SK-N-SH treated with all-trans-retinoic acid at 6 μM for 48 hours (cell line): ENCODE measurements around the gene MUL1.
A peak's percentile ranks its signal among the peaks of the same experiment; 100 is the strongest.

Experiments used
- ATAC-seq: fragments of 200-7000 bp; cut with Tn5 transposase; 3 replicates; pipeline ENCODE4 v1.9.1; 2020; ENCODE audit warnings: mild to moderate bottlenecking, moderate library complexity
- ARNTL ChIP-seq: fragments of 450-650 bp; formaldehyde crosslinking; IDR thresholded peaks from 2 replicates; pipeline ENCODE4 v1.5.0; 2020; ENCODE audit warnings: low read depth, mild to moderate bottlenecking, moderate library complexity, borderline replicate concordance
- BACH2 ChIP-seq: fragments of 250-450 bp; sonication (Bioruptor Pico); IDR thresholded peaks from 2 replicates; pipeline ENCODE4 v1.9.0; 2021; ENCODE audit warnings: mild to moderate bottlenecking, borderline replicate concordance
- CREB5 ChIP-seq: fragments of 250-450 bp; sonication (Bioruptor Pico); IDR thresholded peaks from 2 replicates; pipeline ENCODE4 v1.5.1; 2020; ENCODE audit warnings: low read depth, mild to moderate bottlenecking, moderate library complexity
- ESRRG ChIP-seq: fragments of 250-450 bp; sonication (Bioruptor Pico); IDR thresholded peaks from 2 replicates; pipeline ENCODE4 v1.6.1; 2021; ENCODE audit warnings: mild to moderate bottlenecking
- GLIS3 ChIP-seq: fragments of 250-450 bp; sonication (Bioruptor Pico); IDR thresholded peaks from 2 replicates; pipeline ENCODE4 v1.5.0; 2020; ENCODE audit warnings: mild to moderate bottlenecking, moderate library complexity
- OSR1 ChIP-seq: fragments of 250-450 bp; sonication (Bioruptor Pico); IDR thresholded peaks from 2 replicates; pipeline ENCODE4 v1.8.0; 2022; ENCODE audit warnings: moderate library complexity, mild to moderate bottlenecking, inconsistent platforms
- PATZ1 ChIP-seq: fragments of 250-450 bp; sonication (Bioruptor Pico); IDR thresholded peaks from 2 replicates; pipeline ENCODE4 v1.8.0; 2020; ENCODE audit warnings: mild to moderate bottlenecking, moderate library complexity, borderline replicate concordance
- POU6F1 ChIP-seq: fragments of 250-450 bp; sonication (Bioruptor Pico); IDR thresholded peaks from 2 replicates; pipeline ENCODE4 v1.8.0; 2021; ENCODE audit warnings: low read depth, mild to moderate bottlenecking, moderate library complexity, borderline replicate concordance
- SNAI2 ChIP-seq: fragments of 250-450 bp; sonication (Bioruptor Pico); IDR thresholded peaks from 2 replicates; pipeline ENCODE4 v1.5.0; 2020; ENCODE audit warnings: mild to moderate bottlenecking, moderate library complexity
- TCF4 ChIP-seq: fragments of 250-450 bp; sonication (Bioruptor Pico); IDR thresholded peaks from 2 replicates; pipeline ENCODE4 v1.8.0; 2021; ENCODE audit warnings: mild to moderate bottlenecking, moderate library complexity, borderline replicate concordance
- TOX ChIP-seq: fragments of 250-450 bp; sonication (Bioruptor Pico); IDR thresholded peaks from 2 replicates; pipeline ENCODE4 v1.8.0; 2021; ENCODE audit warnings: mild to moderate bottlenecking, moderate library complexity, borderline replicate concordance
- TSHZ2 ChIP-seq: fragments of 250-450 bp; sonication (Bioruptor Pico); IDR thresholded peaks from 2 replicates; pipeline ENCODE4 v1.5.0; 2020; ENCODE audit warnings: mild to moderate bottlenecking, moderate library complexity
- ZC3H10 ChIP-seq: fragments of 250-450 bp; sonication (Bioruptor Pico); IDR thresholded peaks from 2 replicates; pipeline ENCODE4 v1.5.1; 2021; ENCODE audit warnings: mild to moderate bottlenecking, moderate library complexity
- ZFP30 ChIP-seq: fragments of 450-650 bp; formaldehyde crosslinking; IDR thresholded peaks from 2 replicates; pipeline ENCODE4 v1.5.0; 2022; ENCODE audit warnings: mild to moderate bottlenecking, moderate library complexity
- ZNF565 ChIP-seq: fragments of 450-650 bp; formaldehyde crosslinking; conservative IDR thresholded peaks from 2 replicates; pipeline ENCODE4 v1.5.0; 2020; ENCODE audit warnings: low read depth, mild to moderate bottlenecking, moderate library complexity
- ZNF70 ChIP-seq: fragments of 450-650 bp; formaldehyde crosslinking; IDR thresholded peaks from 2 replicates; pipeline ENCODE4 v1.5.0; 2020; ENCODE audit warnings: mild to moderate bottlenecking, moderate library complexity
- ZNF8 ChIP-seq: fragments of 450-650 bp; formaldehyde crosslinking; IDR thresholded peaks from 2 replicates; pipeline ENCODE4 v1.5.0; 2020; ENCODE audit warnings: mild to moderate bottlenecking, moderate library complexity

Gene MUL1

GRCh38 chr1:20470194-20470593 lies 37.8 kb downstream of the MUL1 start:
- ATAC-seq: no peak
- TF ChIP-seq TSHZ2: peak; percentile 34; the same call in 1 of the 2 replicates
- no peak for TF ChIP-seq ZNF8 (CRISPR knock-in tag)
- TF ChIP-seq, all 23 proteins: peak for 1

- TF ChIP-seq SNAI2 (CRISPR knock-in tag) (no peak), OSR1 (no peak), ZFP30 (CRISPR knock-in tag) (no peak)
- TF ChIP-seq, all 23 proteins: peak for 0
- no peak for ATAC-seq
These were observed 38.4 kb downstream of the MUL1 start for GRCh38 chr1:20469406-20470076.

- no peak for ATAC-seq
- TF ChIP-seq GLIS3 (CRISPR knock-in tag) (no peak), TCF4 (CRISPR knock-in tag) (no peak), CREB5 (CRISPR knock-in tag) (no peak), TOX (CRISPR knock-in tag) (no peak)
These were observed 41.7 kb downstream of the MUL1 start for GRCh38 chr1:20466273-20466672.

GRCh38 chr1:20465187-20465586 lies 42.8 kb downstream of the MUL1 start:
- no peak for ATAC-seq
- TF ChIP-seq CREB5 (CRISPR knock-in tag): no peak
- peak; percentile 68; the same call in 1 of the 2 replicates for TF ChIP-seq ZNF70
- TF ChIP-seq, all 23 proteins: peak for 1

GRCh38 chr1:20463502-20463901 lies 44.4 kb downstream of the MUL1 start:
- TF ChIP-seq ESRRG (CRISPR knock-in tag) (no peak), ZC3H10 (no peak), TCF4 (CRISPR knock-in tag) (no peak), PATZ1 (CRISPR knock-in tag) (no peak), ZNF565 (CRISPR knock-in tag) (no peak), POU6F1 (CRISPR knock-in tag) (no peak), OSR1 (no peak), BACH2 (CRISPR knock-in tag) (no peak), SNAI2 (CRISPR knock-in tag) (no peak), TOX (CRISPR knock-in tag) (no peak), ARNTL (CRISPR knock-in tag) (no peak), ZFP30 (CRISPR knock-in tag) (no peak)
- no peak for ATAC-seq
